Measurements from ENCODE around the gene PROS1.
"Not testable (repeated sequence)": the region's sequence is repeated elsewhere in the genome, so short reads cannot be mapped to it uniquely, and the experiment has no call there.

Gene PROS1

GRCh38 chr3:93924491-93924890 is 49.2 kb downstream of the PROS1 start:
- no peak for TF ChIP-seq CTCF (IDR thresholded peaks at IDR 0.05; ENCODE audit: low read depth, low read length)
- H3K4me3 ChIP-seq (replicated peaks in 1 of 2; ENCODE audit: low read depth in 2 of 2, low read length in 2 of 2) = no peak overlapping the region
- no peak for DNase-seq (ENCODE audit: low read depth in 2 of 2)

GRCh38 chr3:93923006-93923405 is 50.7 kb downstream of the PROS1 start:
- no peak overlapping the region for H3K4me3 ChIP-seq (replicated peaks in 1 of 2; ENCODE audit: low read depth in 2 of 2, low read length in 2 of 2)
- DNase-seq (ENCODE audit: low read depth in 2 of 2) = no peak
- TF ChIP-seq CTCF (IDR thresholded peaks at IDR 0.05; ENCODE audit: low read depth, low read length) = no peak

- not testable (repeated sequence) for DNase-seq (ENCODE audit: low read depth in 2 of 2); H3K4me3 ChIP-seq (replicated peaks in 1 of 2; ENCODE audit: low read depth in 2 of 2, low read length in 2 of 2)
These were observed 56.1 kb downstream of the PROS1 start for GRCh38 chr3:93917546-93918029.

- DNase-seq (ENCODE audit: low read depth in 2 of 2); H3K4me3 ChIP-seq (replicated peaks in 1 of 2; ENCODE audit: low read depth in 2 of 2, low read length in 2 of 2): not testable (repeated sequence)
These were observed 60.1 kb downstream of the PROS1 start for GRCh38 chr3:93913623-93914022.

GRCh38 chr3:93911206-93911605 is 62.5 kb downstream of the PROS1 start:
- no peak overlapping the region for H3K4me3 ChIP-seq (replicated peaks in 1 of 2; ENCODE audit: low read depth in 2 of 2, low read length in 2 of 2)
- no peak for TF ChIP-seq CTCF (IDR thresholded peaks at IDR 0.05; ENCODE audit: low read depth, low read length)

GRCh38 chr3:93910097-93910496 is 63.6 kb downstream of the PROS1 start:
- TF ChIP-seq CTCF (IDR thresholded peaks at IDR 0.05; ENCODE audit: low read depth, low read length) = no peak
- H3K4me3 ChIP-seq (replicated peaks in 1 of 2; ENCODE audit: low read depth in 2 of 2, low read length in 2 of 2) = no peak overlapping the region
- peak; percentile 12 to 22 for DNase-seq (ENCODE audit: low read depth in 2 of 2)

More at GRCh38 chr3:93911206-93911605, 62.5 kb downstream of the PROS1 start:
- DNase-seq (ENCODE audit: low read depth in 2 of 2) = no peak

GRCh38 chr3:93907132-93907531 is 66.6 kb downstream of the PROS1 start:
- H3K4me3 ChIP-seq (replicated peaks in 1 of 2; ENCODE audit: low read depth in 2 of 2, low read length in 2 of 2) = no peak overlapping the region
- TF ChIP-seq CTCF (IDR thresholded peaks at IDR 0.05; ENCODE audit: low read depth, low read length) = no peak
- DNase-seq (ENCODE audit: low read depth in 2 of 2) = no peak

- H3K4me3 ChIP-seq (replicated peaks in 1 of 2; ENCODE audit: low read depth in 2 of 2, low read length in 2 of 2) = no peak overlapping the region
- no peak for TF ChIP-seq CTCF (IDR thresholded peaks at IDR 0.05; ENCODE audit: low read depth, low read length)
- peak in 1 of 2 donors; percentile 22 for DNase-seq (ENCODE audit: low read depth in 2 of 2)
These were observed 67.5 kb downstream of the PROS1 start for GRCh38 chr3:93906245-93906644.

All from cardiac fibroblast (primary cell).